Suprapubic skin (tissue), 4 donors: Measurements from ENCODE around the gene ZGLP1.

Source experiments
- POLR2A ChIP-seq, 2 donors: fragments of 450-650 bp; IDR thresholded peaks; one replicate each; pipeline ENCODE4 v1.6.1; 2017; ENCODE audit warnings: antibody characterized with exemption in 2 of 2, mild to moderate bottlenecking in 2 of 2, moderate library complexity in 2 of 2
- POLR2AphosphoS5 ChIP-seq, 3 donors: sonication (generic); formaldehyde crosslinking; IDR thresholded peaks; one replicate each; pipeline ENCODE4 v1.6.1; 2017; ENCODE audit warnings: antibody characterized with exemption in 3 of 3
- TF ChIP-seq, protein P1 (sequence below), 2 donors: fragments of 200-600 bp in 1 of 2; fragments of 450-650 bp in 1 of 2; sonication (generic) in 1 of 2; IDR thresholded peaks; one replicate each; pipeline ENCODE4 v1.5.1; 2016 to 2019; ENCODE audit warnings: antibody characterized with exemption in 2 of 2, mild to moderate bottlenecking in 1 of 2, moderate library complexity in 1 of 2

DNA sequence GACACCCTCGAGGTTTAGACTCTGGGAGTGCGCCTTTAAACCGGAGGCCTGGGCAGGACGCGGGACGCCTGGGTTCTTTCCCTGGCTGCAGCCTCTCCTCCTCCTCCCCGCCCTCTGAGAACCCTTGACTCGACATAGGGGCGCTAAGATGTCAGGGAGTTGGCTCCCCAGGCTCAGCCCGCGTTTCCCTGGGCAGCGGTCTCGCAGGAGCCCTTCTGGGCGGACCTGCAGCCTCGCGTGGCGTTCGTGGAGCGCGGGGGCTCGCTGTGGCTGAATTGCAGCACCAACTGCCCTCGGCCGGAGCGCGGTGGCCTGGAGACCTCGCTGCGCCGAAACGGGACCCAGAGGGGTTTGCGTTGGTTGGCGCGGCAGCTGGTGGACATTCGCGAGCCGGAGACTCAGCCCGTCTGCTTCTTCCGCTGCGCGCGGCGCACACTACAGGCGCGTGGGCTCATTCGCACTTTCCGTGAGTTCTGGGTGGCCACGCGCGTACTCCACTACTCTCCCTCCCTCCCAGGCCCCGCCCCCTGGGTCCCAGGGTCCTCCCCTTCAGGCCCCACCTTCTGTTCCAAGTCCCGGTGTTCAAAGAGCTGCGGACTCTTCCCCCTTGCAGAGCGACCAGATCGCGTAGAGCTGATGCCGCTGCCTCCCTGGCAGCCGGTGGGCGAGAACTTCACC is 18.6 kb downstream of the ZGLP1 start:
- TF ChIP-seq POLR2A (IDR thresholded peaks at IDR 0.05) (no peak), POLR2AphosphoS5 (IDR thresholded peaks at IDR 0.05) (no peak)
- TF ChIP-seq, protein P1, sequence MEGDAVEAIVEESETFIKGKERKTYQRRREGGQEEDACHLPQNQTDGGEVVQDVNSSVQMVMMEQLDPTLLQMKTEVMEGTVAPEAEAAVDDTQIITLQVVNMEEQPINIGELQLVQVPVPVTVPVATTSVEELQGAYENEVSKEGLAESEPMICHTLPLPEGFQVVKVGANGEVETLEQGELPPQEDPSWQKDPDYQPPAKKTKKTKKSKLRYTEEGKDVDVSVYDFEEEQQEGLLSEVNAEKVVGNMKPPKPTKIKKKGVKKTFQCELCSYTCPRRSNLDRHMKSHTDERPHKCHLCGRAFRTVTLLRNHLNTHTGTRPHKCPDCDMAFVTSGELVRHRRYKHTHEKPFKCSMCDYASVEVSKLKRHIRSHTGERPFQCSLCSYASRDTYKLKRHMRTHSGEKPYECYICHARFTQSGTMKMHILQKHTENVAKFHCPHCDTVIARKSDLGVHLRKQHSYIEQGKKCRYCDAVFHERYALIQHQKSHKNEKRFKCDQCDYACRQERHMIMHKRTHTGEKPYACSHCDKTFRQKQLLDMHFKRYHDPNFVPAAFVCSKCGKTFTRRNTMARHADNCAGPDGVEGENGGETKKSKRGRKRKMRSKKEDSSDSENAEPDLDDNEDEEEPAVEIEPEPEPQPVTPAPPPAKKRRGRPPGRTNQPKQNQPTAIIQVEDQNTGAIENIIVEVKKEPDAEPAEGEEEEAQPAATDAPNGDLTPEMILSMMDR (IDR thresholded peaks at IDR 0.05), result no peak
